ENCODE measurements around the gene ATP11A. TPM values are rescaled to one million over a fixed set of nuclear protein-coding genes. Genes with fewer than 3 reads are reported as not detected.

Gene ATP11A
- total and polyA plus RNA-seq, 2 experiments from 2014 or later: 12.3 to 52.6 TPM

DNA sequence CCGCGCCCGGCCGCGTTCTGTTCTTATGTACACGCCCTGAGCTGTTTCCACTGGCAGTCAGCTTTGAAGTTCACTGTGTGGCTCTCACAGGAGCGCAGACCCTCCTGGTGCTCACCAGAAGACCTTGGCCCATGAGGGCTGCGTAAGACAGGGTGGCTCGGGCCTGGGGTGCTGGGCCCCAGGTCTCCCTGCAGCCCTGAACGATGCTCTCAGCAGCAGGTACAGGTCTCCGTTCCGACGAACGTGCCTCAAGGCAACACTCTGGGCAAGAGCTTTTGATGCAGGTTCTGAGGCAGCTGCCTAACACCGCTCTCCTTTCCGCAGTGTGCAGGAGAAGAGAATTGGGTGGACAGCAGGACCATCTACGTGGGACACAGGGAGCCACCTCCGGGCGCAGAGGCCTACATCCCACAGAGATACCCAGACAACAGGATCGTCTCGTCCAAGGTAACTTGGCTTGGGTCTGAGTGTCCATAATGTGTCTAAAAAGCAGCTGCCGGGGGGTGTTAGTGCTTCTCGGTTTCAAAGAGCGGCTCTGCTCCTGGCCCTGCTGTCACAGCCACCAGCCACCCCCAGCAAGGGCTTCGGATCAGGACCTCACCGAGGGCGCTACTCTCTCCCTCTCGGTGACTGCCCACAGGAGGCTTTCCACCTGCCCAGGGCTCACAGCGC lies 95.1 kb downstream of the ATP11A start (continued):
- TF ChIP-seq, protein P1, sequence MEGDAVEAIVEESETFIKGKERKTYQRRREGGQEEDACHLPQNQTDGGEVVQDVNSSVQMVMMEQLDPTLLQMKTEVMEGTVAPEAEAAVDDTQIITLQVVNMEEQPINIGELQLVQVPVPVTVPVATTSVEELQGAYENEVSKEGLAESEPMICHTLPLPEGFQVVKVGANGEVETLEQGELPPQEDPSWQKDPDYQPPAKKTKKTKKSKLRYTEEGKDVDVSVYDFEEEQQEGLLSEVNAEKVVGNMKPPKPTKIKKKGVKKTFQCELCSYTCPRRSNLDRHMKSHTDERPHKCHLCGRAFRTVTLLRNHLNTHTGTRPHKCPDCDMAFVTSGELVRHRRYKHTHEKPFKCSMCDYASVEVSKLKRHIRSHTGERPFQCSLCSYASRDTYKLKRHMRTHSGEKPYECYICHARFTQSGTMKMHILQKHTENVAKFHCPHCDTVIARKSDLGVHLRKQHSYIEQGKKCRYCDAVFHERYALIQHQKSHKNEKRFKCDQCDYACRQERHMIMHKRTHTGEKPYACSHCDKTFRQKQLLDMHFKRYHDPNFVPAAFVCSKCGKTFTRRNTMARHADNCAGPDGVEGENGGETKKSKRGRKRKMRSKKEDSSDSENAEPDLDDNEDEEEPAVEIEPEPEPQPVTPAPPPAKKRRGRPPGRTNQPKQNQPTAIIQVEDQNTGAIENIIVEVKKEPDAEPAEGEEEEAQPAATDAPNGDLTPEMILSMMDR (conservative IDR thresholded peaks at IDR 0.05; ENCODE audit: low read depth in 2 of 2): no peak
- TF ChIP-seq, protein P2, sequence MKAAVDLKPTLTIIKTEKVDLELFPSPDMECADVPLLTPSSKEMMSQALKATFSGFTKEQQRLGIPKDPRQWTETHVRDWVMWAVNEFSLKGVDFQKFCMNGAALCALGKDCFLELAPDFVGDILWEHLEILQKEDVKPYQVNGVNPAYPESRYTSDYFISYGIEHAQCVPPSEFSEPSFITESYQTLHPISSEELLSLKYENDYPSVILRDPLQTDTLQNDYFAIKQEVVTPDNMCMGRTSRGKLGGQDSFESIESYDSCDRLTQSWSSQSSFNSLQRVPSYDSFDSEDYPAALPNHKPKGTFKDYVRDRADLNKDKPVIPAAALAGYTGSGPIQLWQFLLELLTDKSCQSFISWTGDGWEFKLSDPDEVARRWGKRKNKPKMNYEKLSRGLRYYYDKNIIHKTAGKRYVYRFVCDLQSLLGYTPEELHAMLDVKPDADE (IDR thresholded peaks at IDR 0.05): no peak

DNA sequence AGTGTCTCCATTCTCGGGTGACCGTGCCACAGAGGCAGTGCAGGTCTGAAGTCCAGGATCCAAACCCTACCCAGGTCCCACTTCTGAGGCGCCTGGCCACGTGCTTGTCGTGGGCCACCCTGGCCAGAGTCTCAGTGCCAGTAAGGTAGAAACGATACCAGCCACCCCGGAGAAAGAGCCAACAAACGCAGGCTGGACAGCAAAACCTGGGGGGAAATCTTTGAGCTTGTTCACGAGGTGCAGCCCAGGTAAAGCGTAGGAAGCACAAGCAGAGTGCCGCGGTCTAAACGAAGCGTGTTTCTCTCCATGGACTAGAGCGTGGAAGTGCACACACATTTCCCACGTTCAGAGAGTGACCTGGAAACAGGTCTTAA lies 95.6 kb downstream of the ATP11A start:
- Histone ChIP-seq H3K4me2 (no peak overlapping the region), H3K9me2 (ENCODE audit: insufficient read depth) (no peaks in the 10 kb centered on the region), H2AFZ (no peak overlapping the region), H3K27me3 (ENCODE audit: insufficient read depth) (no peaks in the 10 kb centered on the region), H3K4me3 (no peak overlapping the region), H4K20me1 (replicated peaks; ENCODE audit: insufficient read depth) (no peaks in the 10 kb centered on the region; the same call in none of the 2 replicates), H3K4me1 (ENCODE audit: insufficient read depth) (peaks cover 5% of the 10 kb centered on the region), H3K79me2 (replicated peaks; ENCODE audit: insufficient read depth) (peaks cover 32% of the 10 kb centered on the region), H3K27ac (ENCODE audit: low read depth) (no peak overlapping the region), H3F3A (replicated peaks; ENCODE audit: low read depth) (no peaks in the 10 kb centered on the region), H3K36me3 (ENCODE audit: insufficient read depth) (no peaks in the 10 kb centered on the region)
- peaks cover 13% of the 10 kb centered on the region for H3K27me3 Mint-ChIP-seq (ENCODE audit: insufficient read depth, low read depth, poor library complexity)
- peaks cover 35% of the 10 kb centered on the region for H3K9me3 Mint-ChIP-seq
- no peak overlapping the region for H3K27ac Mint-ChIP-seq
- H3K4me1 Mint-ChIP-seq: peaks cover 29% of the 10 kb centered on the region
- DNase-seq (ENCODE audit: low spot score) (no peak), ATAC-seq (no peak)
- peaks cover 59% of the 10 kb centered on the region for H3K36me3 Mint-ChIP-seq (ENCODE audit: low read depth)
- no peak overlapping the region for H3K4me3 Mint-ChIP-seq
- TF ChIP-seq, protein P3, sequence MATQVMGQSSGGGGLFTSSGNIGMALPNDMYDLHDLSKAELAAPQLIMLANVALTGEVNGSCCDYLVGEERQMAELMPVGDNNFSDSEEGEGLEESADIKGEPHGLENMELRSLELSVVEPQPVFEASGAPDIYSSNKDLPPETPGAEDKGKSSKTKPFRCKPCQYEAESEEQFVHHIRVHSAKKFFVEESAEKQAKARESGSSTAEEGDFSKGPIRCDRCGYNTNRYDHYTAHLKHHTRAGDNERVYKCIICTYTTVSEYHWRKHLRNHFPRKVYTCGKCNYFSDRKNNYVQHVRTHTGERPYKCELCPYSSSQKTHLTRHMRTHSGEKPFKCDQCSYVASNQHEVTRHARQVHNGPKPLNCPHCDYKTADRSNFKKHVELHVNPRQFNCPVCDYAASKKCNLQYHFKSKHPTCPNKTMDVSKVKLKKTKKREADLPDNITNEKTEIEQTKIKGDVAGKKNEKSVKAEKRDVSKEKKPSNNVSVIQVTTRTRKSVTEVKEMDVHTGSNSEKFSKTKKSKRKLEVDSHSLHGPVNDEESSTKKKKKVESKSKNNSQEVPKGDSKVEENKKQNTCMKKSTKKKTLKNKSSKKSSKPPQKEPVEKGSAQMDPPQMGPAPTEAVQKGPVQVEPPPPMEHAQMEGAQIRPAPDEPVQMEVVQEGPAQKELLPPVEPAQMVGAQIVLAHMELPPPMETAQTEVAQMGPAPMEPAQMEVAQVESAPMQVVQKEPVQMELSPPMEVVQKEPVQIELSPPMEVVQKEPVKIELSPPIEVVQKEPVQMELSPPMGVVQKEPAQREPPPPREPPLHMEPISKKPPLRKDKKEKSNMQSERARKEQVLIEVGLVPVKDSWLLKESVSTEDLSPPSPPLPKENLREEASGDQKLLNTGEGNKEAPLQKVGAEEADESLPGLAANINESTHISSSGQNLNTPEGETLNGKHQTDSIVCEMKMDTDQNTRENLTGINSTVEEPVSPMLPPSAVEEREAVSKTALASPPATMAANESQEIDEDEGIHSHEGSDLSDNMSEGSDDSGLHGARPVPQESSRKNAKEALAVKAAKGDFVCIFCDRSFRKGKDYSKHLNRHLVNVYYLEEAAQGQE (IDR thresholded peaks at IDR 0.05; ENCODE audit: unreplicated experiment): no peak
- TF ChIP-seq EZH2 (IDR thresholded peaks at IDR 0.05; ENCODE audit: low read depth, unreplicated experiment): no peak
- no peak for TF ChIP-seq CREB1 (CRISPR knock-in tag; IDR thresholded peaks at IDR 0.05; ENCODE audit: low read depth)
- no peak for TF ChIP-seq NANOG (IDR thresholded peaks at IDR 0.05; ENCODE audit: borderline replicate concordance)
- no peak for TF ChIP-seq STAT1 (IDR thresholded peaks at IDR 0.05; ENCODE audit: unreplicated experiment)
- TF ChIP-seq ZNF331 (CRISPR knock-in tag; IDR thresholded peaks at IDR 0.05; ENCODE audit: low read depth): no peak
- no peak for TF ChIP-seq ZNF114 (CRISPR knock-in tag; IDR thresholded peaks at IDR 0.05)
- TF ChIP-seq, protein P4, sequence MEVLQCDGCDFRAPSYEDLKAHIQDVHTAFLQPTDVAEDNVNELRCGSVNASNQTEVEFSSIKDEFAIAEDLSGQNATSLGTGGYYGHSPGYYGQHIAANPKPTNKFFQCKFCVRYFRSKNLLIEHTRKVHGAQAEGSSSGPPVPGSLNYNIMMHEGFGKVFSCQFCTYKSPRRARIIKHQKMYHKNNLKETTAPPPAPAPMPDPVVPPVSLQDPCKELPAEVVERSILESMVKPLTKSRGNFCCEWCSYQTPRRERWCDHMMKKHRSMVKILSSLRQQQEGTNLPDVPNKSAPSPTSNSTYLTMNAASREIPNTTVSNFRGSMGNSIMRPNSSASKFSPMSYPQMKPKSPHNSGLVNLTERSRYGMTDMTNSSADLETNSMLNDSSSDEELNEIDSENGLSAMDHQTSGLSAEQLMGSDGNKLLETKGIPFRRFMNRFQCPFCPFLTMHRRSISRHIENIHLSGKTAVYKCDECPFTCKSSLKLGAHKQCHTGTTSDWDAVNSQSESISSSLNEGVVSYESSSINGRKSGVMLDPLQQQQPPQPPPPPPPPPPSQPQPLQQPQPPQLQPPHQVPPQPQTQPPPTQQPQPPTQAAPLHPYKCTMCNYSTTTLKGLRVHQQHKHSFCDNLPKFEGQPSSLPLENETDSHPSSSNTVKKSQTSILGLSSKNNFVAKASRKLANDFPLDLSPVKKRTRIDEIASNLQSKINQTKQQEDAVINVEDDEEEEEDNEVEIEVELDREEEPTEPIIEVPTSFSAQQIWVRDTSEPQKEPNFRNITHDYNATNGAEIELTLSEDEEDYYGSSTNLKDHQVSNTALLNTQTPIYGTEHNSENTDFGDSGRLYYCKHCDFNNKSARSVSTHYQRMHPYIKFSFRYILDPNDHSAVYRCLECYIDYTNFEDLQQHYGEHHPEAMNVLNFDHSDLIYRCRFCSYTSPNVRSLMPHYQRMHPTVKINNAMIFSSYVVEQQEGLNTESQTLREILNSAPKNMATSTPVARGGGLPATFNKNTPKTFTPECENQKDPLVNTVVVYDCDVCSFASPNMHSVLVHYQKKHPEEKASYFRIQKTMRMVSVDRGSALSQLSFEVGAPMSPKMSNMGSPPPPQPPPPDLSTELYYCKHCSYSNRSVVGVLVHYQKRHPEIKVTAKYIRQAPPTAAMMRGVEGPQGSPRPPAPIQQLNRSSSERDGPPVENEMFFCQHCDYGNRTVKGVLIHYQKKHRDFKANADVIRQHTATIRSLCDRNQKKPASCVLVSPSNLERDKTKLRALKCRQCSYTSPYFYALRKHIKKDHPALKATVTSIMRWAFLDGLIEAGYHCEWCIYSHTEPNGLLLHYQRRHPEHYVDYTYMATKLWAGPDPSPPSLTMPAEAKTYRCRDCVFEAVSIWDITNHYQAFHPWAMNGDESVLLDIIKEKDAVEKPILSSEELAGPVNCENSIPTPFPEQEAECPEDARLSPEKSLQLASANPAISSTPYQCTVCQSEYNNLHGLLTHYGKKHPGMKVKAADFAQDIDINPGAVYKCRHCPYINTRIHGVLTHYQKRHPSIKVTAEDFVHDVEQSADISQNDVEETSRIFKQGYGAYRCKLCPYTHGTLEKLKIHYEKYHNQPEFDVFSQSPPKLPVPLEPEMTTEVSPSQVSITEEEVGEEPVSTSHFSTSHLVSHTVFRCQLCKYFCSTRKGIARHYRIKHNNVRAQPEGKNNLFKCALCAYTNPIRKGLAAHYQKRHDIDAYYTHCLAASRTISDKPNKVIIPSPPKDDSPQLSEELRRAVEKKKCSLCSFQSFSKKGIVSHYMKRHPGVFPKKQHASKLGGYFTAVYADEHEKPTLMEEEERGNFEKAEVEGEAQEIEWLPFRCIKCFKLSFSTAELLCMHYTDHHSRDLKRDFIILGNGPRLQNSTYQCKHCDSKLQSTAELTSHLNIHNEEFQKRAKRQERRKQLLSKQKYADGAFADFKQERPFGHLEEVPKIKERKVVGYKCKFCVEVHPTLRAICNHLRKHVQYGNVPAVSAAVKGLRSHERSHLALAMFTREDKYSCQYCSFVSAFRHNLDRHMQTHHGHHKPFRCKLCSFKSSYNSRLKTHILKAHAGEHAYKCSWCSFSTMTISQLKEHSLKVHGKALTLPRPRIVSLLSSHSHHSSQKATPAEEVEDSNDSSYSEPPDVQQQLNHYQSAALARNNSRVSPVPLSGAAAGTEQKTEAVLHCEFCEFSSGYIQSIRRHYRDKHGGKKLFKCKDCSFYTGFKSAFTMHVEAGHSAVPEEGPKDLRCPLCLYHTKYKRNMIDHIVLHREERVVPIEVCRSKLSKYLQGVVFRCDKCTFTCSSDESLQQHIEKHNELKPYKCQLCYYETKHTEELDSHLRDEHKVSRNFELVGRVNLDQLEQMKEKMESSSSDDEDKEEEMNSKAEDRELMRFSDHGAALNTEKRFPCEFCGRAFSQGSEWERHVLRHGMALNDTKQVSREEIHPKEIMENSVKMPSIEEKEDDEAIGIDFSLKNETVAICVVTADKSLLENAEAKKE (CRISPR knock-in tag; IDR thresholded peaks at IDR 0.05): no peak
- no peak for TF ChIP-seq POLR2AphosphoS5 (IDR thresholded peaks at IDR 0.05; ENCODE audit: low read depth)
- no peak for TF ChIP-seq EZH2phosphoT487 (IDR thresholded peaks at IDR 0.05; ENCODE audit: unreplicated experiment)

Data from GM23338 (cell line).